Cardiac septum (tissue), 1 donor: ENCODE data around the gene NEGR1. TPM values are rescaled to one million over a fixed set of nuclear protein-coding genes. Genes with fewer than 3 reads are reported as not detected.

Experiments used
- DNase-seq: peaks from one replicate; pipeline ENCODE4 v3.0.0-alpha.2; 2020; ENCODE audit warnings: low spot score
- intact Hi-C: fragments of 100-400 bp; cut with DNase I; formaldehyde crosslinking; loops from one replicate; pipeline ENCODE4 v1.14.0; 2022
- total RNA-seq: library from RNA; stranded (reverse); fragmentation: NEBNext Ultra II Directional; extraction: Animal tissue kit (Norgen Biotek cat#: 25700); gene quantifications from one replicate; pipeline ENCODE4 v1.2.1, GENCODE V29; 2021
- donor health status: DM: no; HTN: no; CAD: no.

NEGR1 gene
- total RNA-seq, 1 donor from 2014 or later = 5.2 TPM

DNA sequence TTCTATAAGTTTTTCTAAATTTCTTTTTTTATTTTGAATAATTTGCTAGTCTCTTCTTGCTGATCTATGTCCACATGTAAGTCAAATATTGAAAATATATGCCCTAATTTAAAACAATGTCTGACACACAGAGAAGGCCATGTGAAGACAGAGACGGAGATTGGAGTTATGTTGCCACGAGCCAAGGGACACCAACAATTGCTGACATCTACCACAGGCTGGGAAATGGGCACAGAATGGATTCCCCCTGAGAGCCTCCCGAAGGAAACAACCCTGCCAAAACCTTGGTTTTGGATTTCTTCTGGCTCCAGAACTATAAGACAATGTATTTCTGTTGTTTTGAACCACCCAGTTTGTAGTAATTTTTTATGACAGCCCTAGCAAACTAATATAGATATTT, 716.5 kb downstream of the NEGR1 start:
- no peak for DNase-seq
- intact Hi-C loops = no loop called here

GRCh38 chr1:71565262-71565661, 717.1 kb downstream of the NEGR1 start:
- no peak for DNase-seq
- intact Hi-C loops = no loop called here

DNA sequence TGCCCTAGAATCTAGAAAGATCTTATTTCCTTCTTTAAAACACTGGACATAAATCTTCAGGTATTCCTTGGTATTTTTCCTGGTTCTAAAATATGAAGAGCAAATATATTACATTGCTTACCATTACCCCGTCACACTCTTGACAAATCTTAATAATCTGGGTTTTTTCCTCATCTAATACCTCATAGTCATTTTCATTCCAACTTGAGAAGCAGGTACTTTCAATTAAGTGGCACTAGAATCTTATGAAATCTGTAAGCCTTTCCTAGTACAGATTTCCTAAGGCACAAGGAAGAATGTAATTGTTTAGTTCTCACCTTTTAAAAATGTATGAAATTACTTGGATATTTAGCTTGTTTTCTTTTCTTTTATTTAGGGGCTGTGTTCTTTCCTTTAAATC, 720.0 kb downstream of the NEGR1 start:
- intact Hi-C loops = no loop called here
- no peak for DNase-seq

GRCh38 chr1:71561729-71562128, 720.6 kb downstream of the NEGR1 start:
- intact Hi-C loops = no loop called here
- no peak for DNase-seq

DNA sequence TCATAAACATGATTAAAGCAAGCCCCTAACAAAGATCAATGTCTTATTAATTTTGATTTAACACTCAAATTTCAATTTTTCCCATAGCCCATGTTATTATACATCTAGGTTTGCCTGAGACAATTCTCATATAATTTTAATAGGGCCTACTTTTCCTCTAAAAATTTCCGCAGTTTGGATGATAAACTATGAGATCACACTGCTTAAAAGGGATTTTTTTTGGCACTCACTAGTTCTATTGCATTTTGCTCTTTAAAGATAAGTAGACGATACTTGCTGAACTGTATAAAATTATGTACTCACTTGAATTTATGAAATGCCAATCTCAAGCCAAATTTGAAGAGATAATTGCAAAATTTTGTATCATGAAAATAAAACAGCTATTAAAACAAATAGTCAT, 721.1 kb downstream of the NEGR1 start:
- intact Hi-C loops = no loop called here
- no peak for DNase-seq

- intact Hi-C loops = no loop called here
These were observed 722.5 kb downstream of the NEGR1 start for GRCh38 chr1:71559880-71560279.

GRCh38 chr1:71557138-71557537, 725.2 kb downstream of the NEGR1 start:
- DNase-seq = no peak
- intact Hi-C loops = no loop called here

More at GRCh38 chr1:71559880-71560279, 722.5 kb downstream of the NEGR1 start:
- no peak for DNase-seq

DNA sequence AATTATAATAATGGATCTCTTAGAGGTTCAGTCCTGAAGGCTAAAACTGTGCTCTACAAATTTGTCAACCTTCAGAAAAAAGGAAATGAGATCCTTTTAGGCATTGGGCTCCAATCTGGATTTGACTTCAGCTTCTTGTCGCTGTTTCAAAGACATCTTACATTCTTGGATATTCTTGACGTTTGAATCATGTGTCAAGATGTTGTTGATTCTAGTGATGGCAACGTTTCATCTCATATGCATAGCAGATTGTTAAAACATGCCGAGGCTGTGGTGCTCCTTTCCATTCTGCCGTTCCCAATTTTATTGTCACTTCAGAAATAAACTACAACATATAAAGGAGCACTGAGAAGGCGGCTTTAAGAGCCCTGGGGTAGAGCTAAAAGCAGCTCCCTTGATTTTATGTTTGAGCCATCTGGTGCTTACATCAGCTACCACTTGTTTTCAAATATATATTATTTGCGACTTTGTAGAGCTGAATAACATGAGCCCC, 733.9 kb downstream of the NEGR1 start:
- DNase-seq = no peak

GRCh38 chr1:71542155-71542554, 740.2 kb downstream of the NEGR1 start:
- no peak for DNase-seq
- intact Hi-C loops = no loop called here

More for the DNA sequence above, 733.9 kb downstream of the NEGR1 start:
- intact Hi-C loops = no loop called here

DNA sequence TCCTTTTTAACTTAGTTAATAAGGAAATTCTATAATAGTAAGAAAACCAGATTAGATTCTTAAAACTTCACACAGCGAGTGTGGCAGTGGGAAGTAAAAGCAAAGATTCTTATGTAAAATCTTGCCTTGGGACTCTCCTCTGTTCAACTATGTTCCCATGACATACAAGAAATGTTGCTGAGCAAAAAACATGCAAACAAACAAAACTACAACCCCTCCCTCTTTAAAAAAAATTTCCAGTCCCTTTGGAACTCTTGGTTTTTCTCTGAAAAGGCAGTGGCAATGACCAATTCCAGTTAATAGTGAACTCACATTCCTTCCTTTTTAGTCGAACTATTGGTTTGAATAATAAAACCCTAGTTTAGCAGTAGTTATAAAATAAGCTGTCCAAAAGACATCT, 748.4 kb downstream of the NEGR1 start:
- intact Hi-C loops = no loop called here
- no peak for DNase-seq

- intact Hi-C loops = no loop called here
These were observed 750.0 kb downstream of the NEGR1 start for GRCh38 chr1:71532343-71532742.

DNA sequence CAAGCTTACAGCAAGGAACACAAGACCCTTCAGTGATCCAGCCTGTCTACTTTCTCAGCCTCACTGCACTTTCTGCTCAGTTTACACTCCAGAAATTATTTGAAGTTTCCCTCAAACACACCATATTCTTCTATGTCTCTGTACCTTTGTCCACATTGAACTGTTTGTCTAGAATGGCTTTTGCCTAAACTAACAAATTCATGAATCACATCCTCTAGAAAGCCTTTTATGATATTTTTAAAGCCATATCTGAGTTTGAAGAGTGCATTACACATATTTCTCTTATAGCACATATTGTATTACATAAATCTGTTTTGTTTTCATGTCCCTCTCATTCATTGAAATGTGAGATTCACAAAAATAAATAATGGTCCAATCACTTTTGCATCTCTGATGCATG, 755.5 kb downstream of the NEGR1 start:
- intact Hi-C loops = loop anchor here (10.0 kb wide), 1 partner anchor 432 kb away; no protein-coding TSS in a partner anchor
- no peak for DNase-seq

More at GRCh38 chr1:71532343-71532742, 750.0 kb downstream of the NEGR1 start:
- no peak for DNase-seq

DNA sequence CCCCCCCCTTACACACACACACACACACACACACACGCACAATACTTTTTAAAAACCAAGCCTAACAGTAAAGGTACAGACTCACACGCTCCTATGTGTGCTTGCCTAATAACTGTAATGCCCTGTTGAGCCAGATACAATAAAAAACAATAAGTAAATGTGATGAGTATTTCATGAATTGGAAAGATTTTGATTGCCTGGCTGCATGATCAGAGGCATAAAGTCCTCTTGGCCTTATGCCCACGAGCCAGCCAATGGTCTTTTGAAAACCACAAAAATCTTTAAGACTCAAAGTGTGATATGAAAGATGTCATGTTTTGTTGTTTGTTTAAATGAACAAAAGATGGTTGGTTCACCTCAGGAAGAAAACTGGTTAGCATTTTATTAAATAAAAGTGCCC, 759.6 kb downstream of the NEGR1 start:
- intact Hi-C loops = loop anchor here (5.0 to 10.0 kb wide), 2 partner anchors 325 to 428 kb away; no protein-coding TSS in a partner anchor

GRCh38 chr1:71521655-71522264, 760.6 kb downstream of the NEGR1 start:
- DNase-seq = no peak
- intact Hi-C loops = loop anchor here (5.0 to 10.0 kb wide), 2 partner anchors 324 to 427 kb away; no protein-coding TSS in a partner anchor

More for the DNA sequence above, 759.6 kb downstream of the NEGR1 start:
- no peak for DNase-seq

GRCh38 chr1:71511505-71511904, 770.8 kb downstream of the NEGR1 start:
- no peak for DNase-seq
- intact Hi-C loops = no loop called here

- DNase-seq = no peak
- intact Hi-C loops = no loop called here
These were observed 771.6 kb downstream of the NEGR1 start for GRCh38 chr1:71510725-71511124.

- no peak for DNase-seq
- intact Hi-C loops = no loop called here
These were observed 773.2 kb downstream of the NEGR1 start for GRCh38 chr1:71509051-71509595.

DNA sequence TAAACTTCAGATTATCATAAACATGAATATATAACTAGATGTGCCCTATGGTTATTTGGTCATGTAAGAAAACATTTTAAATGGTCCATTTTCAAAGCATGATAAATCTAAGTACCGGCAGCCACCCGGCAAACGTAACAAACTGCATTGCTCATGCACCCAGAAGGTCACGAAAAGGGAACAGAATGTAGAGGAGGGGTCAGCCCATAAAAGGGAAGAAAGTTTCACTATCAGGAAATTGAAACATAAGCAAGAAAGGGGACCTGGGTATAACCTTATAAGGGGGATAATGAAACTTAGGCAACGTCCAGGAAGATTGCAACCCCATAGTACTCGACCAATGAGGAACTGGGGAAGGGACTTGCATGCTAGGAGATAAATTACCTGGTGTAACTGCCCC, 780.3 kb downstream of the NEGR1 start:
- intact Hi-C loops = no loop called here
- no peak for DNase-seq

- intact Hi-C loops = no loop called here
- DNase-seq = no peak
These were observed 783.8 kb downstream of the NEGR1 start for GRCh38 chr1:71498542-71498941.

DNA sequence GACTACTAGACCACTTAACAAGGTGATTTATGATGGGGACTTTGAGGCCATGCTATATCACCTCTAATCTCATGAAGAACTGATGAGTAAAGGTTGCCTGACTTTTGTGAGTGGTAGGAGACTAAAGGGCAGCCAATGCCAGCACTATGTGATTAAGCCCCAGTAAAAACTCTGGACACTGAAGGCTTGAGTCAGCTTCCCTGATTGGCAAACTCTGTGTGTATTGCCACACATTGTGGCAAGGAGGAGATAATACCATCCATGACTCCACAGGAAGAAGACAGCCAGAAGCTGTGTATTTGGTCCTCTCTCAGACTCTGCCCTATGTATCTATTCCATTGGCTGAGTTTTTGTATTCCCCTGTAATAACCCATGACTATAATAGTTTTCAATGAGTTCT, 788.2 kb downstream of the NEGR1 start:
- no peak for DNase-seq
- intact Hi-C loops = no loop called here

DNA sequence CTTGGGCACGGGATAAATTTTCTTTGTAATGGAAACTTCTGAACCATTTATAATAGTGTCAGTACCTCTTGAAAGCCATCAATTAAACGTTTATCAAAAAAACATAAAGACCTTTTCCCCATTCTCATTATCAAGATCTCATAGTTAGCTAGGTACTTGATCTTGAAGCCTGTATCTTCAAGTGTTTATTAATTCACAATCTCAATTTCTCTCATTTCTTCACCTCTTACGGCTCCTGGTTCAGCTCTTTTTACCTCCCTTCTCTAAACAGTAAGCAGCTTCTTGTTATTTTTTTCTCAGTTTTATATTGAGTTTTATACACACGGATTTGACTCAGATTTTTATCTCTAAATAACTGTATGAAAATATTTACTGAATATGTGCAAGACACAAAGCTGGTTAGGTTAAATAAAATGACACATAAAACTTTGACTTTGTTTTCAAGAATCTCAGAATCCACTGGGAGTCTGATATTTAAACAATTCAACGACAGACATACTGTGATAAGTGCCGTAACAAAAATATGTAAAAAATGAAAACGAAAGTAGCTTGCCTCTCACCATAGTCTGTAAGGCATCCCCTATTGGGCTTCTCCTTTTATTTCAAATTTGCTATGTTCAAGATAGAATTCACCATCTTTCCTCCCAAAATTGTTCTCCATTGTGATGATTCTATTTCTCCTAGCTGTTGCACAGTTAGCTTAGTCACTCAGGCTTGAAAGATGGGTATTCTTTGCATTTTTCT, 789.9 kb downstream of the NEGR1 start:
- intact Hi-C loops = no loop called here
- DNase-seq = no peak
